Esophagus muscularis mucosa (tissue), 4 donors: ENCODE data around the gene TSPO. TPM values are rescaled to one million over a fixed set of nuclear protein-coding genes. Genes with fewer than 3 reads are reported as not detected.

Experiments used
- DNase-seq: peaks from one replicate; pipeline ENCODE4 v3.0.0-alpha.2; 2017; ENCODE audit errors: extremely low spot score
- H3K27ac ChIP-seq, 4 donors: fragments of 200-600 bp; sonication (generic); replicated peaks in 1 of 4; 1 replicate in 3 of 4; 2 replicates in 1 of 4; pipeline ENCODE4 v1.5.1; 2016 to 2019; ENCODE audit warnings: mild to moderate bottlenecking in 1 of 4
- H3K27me3 ChIP-seq, 4 donors: fragments of 200-600 bp; sonication (generic); one replicate each; pipeline versions ENCODE4 v1.5.1 to v1.6.0; 2016 to 2019
- H3K36me3 ChIP-seq, 4 donors: fragments of 200-600 bp; sonication (generic); one replicate each; pipeline ENCODE4 v1.5.1; 2016 to 2019
- H3K4me1 ChIP-seq, 4 donors: fragments of 200-600 bp; sonication (generic); one replicate each; pipeline ENCODE4 v1.5.1; 2016 to 2019
- H3K4me3 ChIP-seq, 4 donors: fragments of 200-600 bp; sonication (generic); 1 replicate in 2 of 4; 2 replicates in 2 of 4; pipeline ENCODE4 v1.5.1; 2016 to 2019; ENCODE audit warnings: mild to moderate bottlenecking in 4 of 4, moderate library complexity in 1 of 4
- H3K9me3 ChIP-seq, 4 donors: fragments of 200-600 bp; sonication (generic); 1 replicate in 3 of 4; 2 replicates in 1 of 4; pipeline ENCODE4 v1.5.1; 2016 to 2019
- CTCF ChIP-seq, 3 experiments: fragments of 200-600 bp in 2 of 3; fragments of 450-650 bp in 1 of 3; sonication (generic) in 2 of 3; IDR thresholded peaks; one replicate each; pipeline ENCODE4 v1.5.1; 2017 to 2019; ENCODE audit warnings: antibody characterized with exemption in 3 of 3, mild to moderate bottlenecking in 2 of 3, moderate library complexity in 1 of 3
- EP300 ChIP-seq: sonication (generic); formaldehyde crosslinking; IDR thresholded peaks from one replicate; pipeline ENCODE4 v1.6.1; 2017; ENCODE audit warnings: antibody characterized with exemption
- POLR2A ChIP-seq: fragments of 450-650 bp; IDR thresholded peaks from one replicate; pipeline ENCODE4 v1.6.1; 2017; ENCODE audit warnings: antibody characterized with exemption, moderate library complexity, mild to moderate bottlenecking, low read depth
- POLR2AphosphoS5 ChIP-seq, 2 donors: sonication (generic); formaldehyde crosslinking; IDR thresholded peaks; one replicate each; pipeline ENCODE4 v1.6.1; 2017; ENCODE audit warnings: antibody characterized with exemption in 2 of 2
- WGBS: methylation state at CpG from one replicate; pipeline ENCODE4 v1.1.5; 2018; 5-methylcytosine and 5-hydroxymethylcytosine counted together
- intact Hi-C: fragments of 100-400 bp; cut with DNase I; formaldehyde crosslinking; loops from one replicate; pipeline ENCODE4 v1.15.1; 2023
- total RNA-seq, 4 donors: library from RNA; depleted of rRNA; stranded (reverse); fragments of >200 nt; gene quantifications; one replicate each; pipeline versions ENCODE4 v1.1.0 to v1.2.1, GENCODE V29; 2016

TSPO gene
- total RNA-seq, 4 donors from 2014 or later: 172 to 191 (median 182) TPM

GRCh38 chr22:43116932-43117331 is 34.4 kb upstream of the TSPO start:
- Histone ChIP-seq H3K4me3 (no peak overlapping the region), H3K27ac (no peak overlapping the region), H3K9me3 (no peaks in the 10 kb centered on the region), H3K4me1 (peaks cover 0 to under 1% (median 0%) of the 10 kb centered on the region in 4 donors), H3K27me3 (peaks cover 0 to 61% (median 10%) of the 10 kb centered on the region in 4 donors), H3K36me3 (no peaks in the 10 kb centered on the region)
- intact Hi-C loops: no loop called here
- TF ChIP-seq POLR2A: no peak
- TF ChIP-seq POLR2AphosphoS5 (IDR thresholded peaks at IDR 0.05): no peak
- no peak for TF ChIP-seq CTCF (IDR thresholded peaks at IDR 0.05)
- no peak for TF ChIP-seq EP300
- WGBS: 85% methylated on average over 5 of the region's 7 CpGs
- DNase-seq: no peak

- Histone ChIP-seq H3K36me3 (no peaks in the 10 kb centered on the region), H3K27ac (no peak overlapping the region), H3K9me3 (no peaks in the 10 kb centered on the region), H3K4me3 (no peak overlapping the region), H3K27me3 (peaks cover 0 to 48% (median 0%) of the 10 kb centered on the region in 4 donors), H3K4me1 (no peaks in the 10 kb centered on the region)
- no peak for DNase-seq
- 85% methylated on average over 19 of the region's 21 CpGs for WGBS
- TF ChIP-seq EP300 (no peak), POLR2A (no peak), POLR2AphosphoS5 (IDR thresholded peaks at IDR 0.05) (no peak), CTCF (IDR thresholded peaks at IDR 0.05) (no peak)
- intact Hi-C loops: no loop called here
Observed at GRCh38 chr22:43118024-43118849, 33.1 kb upstream of the TSPO start.

GRCh38 chr22:43118953-43119458 is 32.4 kb upstream of the TSPO start:
- H3K4me3 ChIP-seq: no peak overlapping the region
- no peak for DNase-seq
- TF ChIP-seq POLR2A: no peak
- no peak for TF ChIP-seq CTCF (IDR thresholded peaks at IDR 0.05)
- no peak for TF ChIP-seq EP300
- no peak for TF ChIP-seq POLR2AphosphoS5 (IDR thresholded peaks at IDR 0.05)
- H3K27me3 ChIP-seq: peaks cover 0 to 40% (median 0%) of the 10 kb centered on the region in 4 donors
- WGBS: 71% methylated on average over 7 of the region's 7 CpGs
- H3K9me3 ChIP-seq: no peaks in the 10 kb centered on the region
- H3K27ac ChIP-seq: no peak overlapping the region
- no peaks in the 10 kb centered on the region for H3K4me1 ChIP-seq
- H3K36me3 ChIP-seq: no peaks in the 10 kb centered on the region
- intact Hi-C loops: no loop called here

- TF ChIP-seq EP300: no peak
- TF ChIP-seq POLR2AphosphoS5 (IDR thresholded peaks at IDR 0.05): no peak
- TF ChIP-seq POLR2A: no peak
- TF ChIP-seq CTCF (IDR thresholded peaks at IDR 0.05): no peak
- H3K4me1 ChIP-seq: peaks cover 0 to 4% (median 1%) of the 10 kb centered on the region in 4 donors
- H3K4me3 ChIP-seq: no peak overlapping the region
- no peaks in the 10 kb centered on the region for H3K27me3 ChIP-seq
- H3K9me3 ChIP-seq: no peaks in the 10 kb centered on the region
- no peak overlapping the region for H3K27ac ChIP-seq
- WGBS: 64% methylated on average over 4 of the region's 5 CpGs
- no peak for DNase-seq
- intact Hi-C loops: no loop called here
- peaks cover 0 to 10% (median 2%) of the 10 kb centered on the region in 4 donors for H3K36me3 ChIP-seq
Observed at GRCh38 chr22:43126501-43127165, 24.7 kb upstream of the TSPO start.
